K562 (cell line): ENCODE measurements around the gene MICOS13. TPM values are rescaled to one million over a fixed set of nuclear protein-coding genes. Genes with fewer than 3 reads are reported as not detected.

Experiments
- ARNT ChIP-seq, 2 experiments: fragments of 450-650 bp; IDR thresholded peaks; 2 replicates each; pipeline ENCODE4 v1.6.1; 2016; ENCODE audit warnings: mild to moderate bottlenecking in 1 of 2
- ELK1 ChIP-seq: sonication (generic); formaldehyde crosslinking; IDR thresholded peaks from 2 replicates; pipeline ENCODE4 v1.8.1; 2022; ENCODE audit warnings: missing genetic modification reagents
- FOXJ2 ChIP-seq: fragments of 200-800 bp; sonication (Bioruptor generic); IDR thresholded peaks from 2 replicates; pipeline ENCODE4 v1.6.1; 2016; ENCODE audit warnings: missing genetic modification characterization, missing compliant biosample characterization
- LEF1 ChIP-seq: fragments of 450-650 bp; IDR thresholded peaks from 2 replicates; pipeline ENCODE4 v1.6.1; 2016; ENCODE audit warnings: mild to moderate bottlenecking
- MLLT1 ChIP-seq, 2 experiments: fragments of 450-650 bp; IDR thresholded peaks; 2 replicates each; pipeline ENCODE4 v1.6.1; 2016
- NR4A1 ChIP-seq, 2 experiments: fragments of 250-450 bp in 1 of 2; fragments of 450-650 bp in 1 of 2; sonication (Bioruptor Pico) in 1 of 2; IDR thresholded peaks; 2 replicates each; pipeline versions ENCODE4 v1.4.0 to v1.6.1; 2016 to 2020; ENCODE audit warnings: mild to moderate bottlenecking in 2 of 2, missing compliant biosample characterization in 1 of 2, missing genetic modification characterization in 1 of 2, moderate library complexity in 1 of 2
- POLR2AphosphoS5 ChIP-seq: IDR thresholded peaks from 2 replicates; pipeline ENCODE4 v1.6.1; 2011; ENCODE audit warnings: mild to moderate bottlenecking, low read depth, low read length, moderate library complexity; ENCODE audit not compliant: control insufficient read depth, insufficient read depth
- RBM14 ChIP-seq: fragments of 200-400 bp; formaldehyde crosslinking; IDR thresholded peaks from 2 replicates; pipeline ENCODE4 v1.6.1; 2018; ENCODE audit warnings: low read depth, mild to moderate bottlenecking, low read length, moderate library complexity, borderline replicate concordance; ENCODE audit not compliant: insufficient read depth
- RREB1 ChIP-seq: fragments of 250-450 bp; sonication (Bioruptor Pico); IDR thresholded peaks from 2 replicates; pipeline ENCODE4 v1.4.0; 2020
- SIN3A ChIP-seq, 2 experiments: fragments of 150-350 bp in 1 of 2; IDR thresholded peaks; 2 replicates each; pipeline ENCODE4 v1.6.1; 2011 to 2016; ENCODE audit warnings: borderline replicate concordance in 2 of 2, low read depth in 2 of 2, low read length in 2 of 2, mild to moderate bottlenecking in 2 of 2, moderate library complexity in 2 of 2; ENCODE audit not compliant: control insufficient read depth in 1 of 2
- SMAD4 ChIP-seq: fragments of 250-450 bp; sonication (Bioruptor Pico); conservative IDR thresholded peaks from 2 replicates; pipeline ENCODE4 v1.8.0; 2021; ENCODE audit warnings: inconsistent platforms, mild to moderate bottlenecking, moderate library complexity
- SNAPC5 ChIP-seq: fragments of 250-450 bp; sonication (Bioruptor Pico); IDR thresholded peaks from 2 replicates; pipeline ENCODE4 v1.8.0; 2021; ENCODE audit warnings: moderate library complexity, mild to moderate bottlenecking, inconsistent platforms
- SNRNP70 ChIP-seq: fragments of 200-400 bp; formaldehyde crosslinking; optimal IDR thresholded peaks from 2 replicates; pipeline ENCODE3; 2017; ENCODE audit warnings: low read depth, low read length
- SRSF9 ChIP-seq: fragments of 200-400 bp; formaldehyde crosslinking; IDR thresholded peaks from 2 replicates; pipeline ENCODE4 v1.6.1; 2017; ENCODE audit warnings: low read depth, low read length, borderline replicate concordance
- ZBTB17 ChIP-seq: fragments of 450-650 bp; formaldehyde crosslinking; IDR thresholded peaks from 2 replicates; pipeline ENCODE4 v1.4.0; 2020; ENCODE audit warnings: mild to moderate bottlenecking
- ZNF165 ChIP-seq: fragments of 250-450 bp; sonication (Bioruptor Pico); IDR thresholded peaks from 2 replicates; pipeline ENCODE4 v1.4.0; 2020; ENCODE audit warnings: borderline replicate concordance
- ZNF561 ChIP-seq: fragments of 450-650 bp; formaldehyde crosslinking; conservative IDR thresholded peaks from 2 replicates; pipeline ENCODE4 v1.4.0; 2020; ENCODE audit warnings: mild to moderate bottlenecking, moderate library complexity
- ZNF764 ChIP-seq: fragments of 250-450 bp; sonication (Bioruptor Pico); IDR thresholded peaks from 2 replicates; pipeline ENCODE4 v1.4.0; 2020; ENCODE audit warnings: low read depth, mild to moderate bottlenecking, moderate library complexity
- polyA plus RNA-seq, 8 experiments: library from polyadenylated mRNA; depleted of rRNA in 4 of 8; stranded (reverse) in 5 of 8; unstranded in 3 of 8; fragments of >200 nt; fragmentation: Nextera tagmentation in 2 of 8; fragmentation: Illumina TruSeq in 1 of 8; extraction: Ambion mirVana in 2 of 8; extraction: Trizol in 1 of 8; gene quantifications; 2 replicates each; pipeline versions ENCODE4 v1.2.1 to v1.2.3, GENCODE V29; 2011 to 2014; ENCODE audit warnings: inconsistent platforms in 1 of 8, missing spikeins in 1 of 8
- total RNA-seq, 7 experiments: library from RNA; depleted of rRNA in 6 of 7; stranded (reverse); fragments of >200 nt in 6 of 7; fragmentation: Illumina TruSeq in 2 of 7; extraction: Trizol in 2 of 7; gene quantifications; 2 replicates each; pipeline versions ENCODE4 v1.2.1 to v1.2.3, GENCODE V29; 2011 to 2021; ENCODE audit warnings: low replicate concordance in 1 of 7

Gene MICOS13
- total and polyA plus RNA-seq, 9 of the 15 experiments (the other 6 are each of a cell fraction or from before 2014, with no cell fraction given), result 15.5 to 220 (median 49.4) TPM

- TF ChIP-seq RREB1 (CRISPR knock-in tag) (peak; percentile 62; the same call in 1 of the 2 replicates), ZNF764 (peak; percentile 98), SMAD4 (CRISPR knock-in tag) (peak; percentile 67), ZNF561 (CRISPR knock-in tag) (no peak), SIN3A (IDR thresholded peaks at IDR 0.05; ENCODE audit: borderline replicate concordance in 2 of 2, control insufficient read depth in 1 of 2, low read depth in 2 of 2, low read length in 2 of 2) (peak; percentile 77 to 96; a peak in 3 of 4 replicates), SNRNP70 (no peak), ZBTB17 (0 out of 2 replicates have a peak, but pooled peaks have one; percentile 24), SNAPC5 (CRISPR knock-in tag) (no peak), LEF1 (peak; percentile 89), ARNT (IDR thresholded peaks at IDR 0.05) (no peak), FOXJ2 (peak; percentile 40), RBM14 (no peak), MLLT1 (IDR thresholded peaks at IDR 0.05) (peak; percentile 16 to 74; a peak in 1 of 4 replicates), ELK1 (no peak), POLR2AphosphoS5 (peak; percentile 80), SRSF9 (no peak), NR4A1 (CRISPR knock-in tag; IDR thresholded peaks at IDR 0.05) (no peak), NR4A1 (tag; IDR thresholded peaks at IDR 0.05) (no peak), ZNF165 (CRISPR knock-in tag) (no peak)
Observed at GRCh38 chr19:5719961-5720790, 39.9 kb upstream of the MICOS13 start, which contains the start of the genes CATSPERD and LONP1 (continued).
